ENCODE data around the gene KLHL22. TPM values are rescaled to one million over a fixed set of nuclear protein-coding genes. Genes with fewer than 3 reads are reported as not detected.

KLHL22 gene
- total and polyA plus RNA-seq, 2 of the 8 experiments (the other 6 are each of a cell fraction or from before 2014, with no cell fraction given), result 9.4 to 16.2 TPM

DNA sequence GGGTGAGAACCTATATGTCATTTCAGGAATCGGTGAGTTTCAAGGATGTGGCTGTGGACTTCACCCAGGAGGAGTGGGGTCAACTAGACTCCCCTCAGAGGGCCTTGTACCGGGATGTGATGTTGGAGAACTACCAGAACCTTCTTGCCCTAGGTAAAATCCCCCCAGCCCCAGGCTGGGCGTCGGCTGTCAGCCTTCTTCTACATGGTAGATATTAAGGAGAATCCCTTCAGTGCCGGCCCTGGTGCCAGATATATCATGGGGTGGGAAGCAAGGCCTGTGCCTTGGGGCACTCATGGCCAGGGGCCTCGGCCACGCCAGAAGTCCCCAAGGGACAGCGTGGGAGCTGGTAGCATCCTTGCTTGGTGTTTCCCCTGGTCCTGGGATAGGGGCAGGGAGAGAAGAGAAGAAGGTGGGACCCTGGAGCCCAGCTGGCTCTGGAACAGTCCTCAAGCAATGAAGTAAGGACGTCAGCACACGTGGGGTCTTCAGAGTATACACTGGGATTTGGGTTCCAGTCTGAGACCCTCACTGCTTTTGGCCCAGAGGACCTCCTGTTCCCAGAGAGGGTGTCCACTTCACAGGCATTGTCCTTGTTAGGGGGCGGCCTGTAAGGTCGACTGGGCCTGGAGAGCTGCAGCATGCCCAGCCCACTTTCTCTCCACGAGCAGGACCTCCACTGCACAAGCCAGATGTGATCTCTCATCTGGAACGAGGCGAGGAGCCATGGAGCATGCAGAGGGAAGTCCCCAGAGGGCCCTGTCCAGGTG lies 94.8 kb downstream of the KLHL22 start:
- Histone ChIP-seq H3K4me1 (replicated peaks in 1 of 4; ENCODE audit: control insufficient read depth in 3 of 4, insufficient read depth in 4 of 4, low read length in 3 of 4) (no peaks in the 10 kb centered on the region), H3K4ac (replicated peaks; ENCODE audit: insufficient read length, low read depth, low read length) (no peak overlapping the region), H3K27me3 (replicated peaks in 1 of 4; ENCODE audit: control insufficient read depth in 3 of 4, extremely low read depth in 1 of 4, insufficient read depth in 3 of 4, low read length in 3 of 4) (no peaks in the 10 kb centered on the region), H2BK20ac (ENCODE audit: low read length) (no peak overlapping the region), H3K4me2 (ENCODE audit: insufficient read depth in 1 of 2, low read depth in 2 of 2, low read length in 2 of 2) (no peak overlapping the region), H3K9me3 (ENCODE audit: insufficient read depth in 2 of 2, low read depth in 1 of 2, low read length in 1 of 2) (no peaks in the 10 kb centered on the region), H3K79me2 (ENCODE audit: control insufficient read depth in 1 of 2, insufficient read depth in 2 of 2, low read length in 2 of 2) (peaks cover 0 to 39% of the 10 kb centered on the region in 2 experiments; a peak in 3 of 4 replicates), H3K14ac (ENCODE audit: insufficient read length) (no peak overlapping the region), H3K9ac (replicated peaks in 1 of 4; ENCODE audit: extremely low read depth in 1 of 4, low read depth in 3 of 4, low read length in 3 of 4) (no peak overlapping the region), H2AK5ac (ENCODE audit: low read depth, low read length) (no peak overlapping the region), H2BK120ac (replicated peaks; ENCODE audit: low read depth, low read length) (no peak overlapping the region), H2BK12ac (ENCODE audit: low read depth, low read length) (no peak overlapping the region), H3K18ac (ENCODE audit: extremely low read depth, low read length) (no peak overlapping the region), H4K91ac (replicated peaks; ENCODE audit: insufficient read length, low read length) (no peak overlapping the region), H3K23me2 (ENCODE audit: low read depth, low read length) (no peaks in the 10 kb centered on the region), H3K36me3 (ENCODE audit: control insufficient read depth in 2 of 4, insufficient read depth in 4 of 4, low read length in 3 of 4) (peaks cover 0 to 6% (median 2%) of the 10 kb centered on the region in 4 experiments; a peak in 5 of 8 replicates), H4K20me1 (replicated peaks in 1 of 2; ENCODE audit: control insufficient read depth in 1 of 2, insufficient read depth in 2 of 2, low read length in 2 of 2) (peaks cover 2 to 20% of the 10 kb centered on the region in 2 experiments), H3K56ac (replicated peaks; ENCODE audit: insufficient read length, low read depth, low read length) (no peak overlapping the region), H4K5ac (ENCODE audit: insufficient read length, low read depth, low read length) (no peak overlapping the region), H3K23ac (ENCODE audit: insufficient read length) (no peak overlapping the region), H2BK5ac (ENCODE audit: low read depth, low read length) (no peak overlapping the region), H4K8ac (ENCODE audit: extremely low read depth, insufficient read depth, low read length) (no peak overlapping the region), H2BK15ac (ENCODE audit: low read length) (no peak overlapping the region), H3K4me3 (ENCODE audit: extremely low read depth in 1 of 4, insufficient read depth in 2 of 4, low read depth in 3 of 4, low read length in 4 of 4) (no peak overlapping the region), H3K27ac (ENCODE audit: low read depth, low read length) (no peak overlapping the region), H2AFZ (ENCODE audit: low read length) (no peak overlapping the region), H3K79me1 (ENCODE audit: low read depth, low read length) (peaks cover 13% of the 10 kb centered on the region)
- DNase-seq (ENCODE audit: low read depth in 1 of 2, low spot score in 2 of 2) (no peak), FAIRE-seq (no peak)
- CTCF ChIA-PET (ENCODE audit: partially characterized antibody), result interaction anchor here (0.6 kb wide), 1 partner anchor 501 kb away, joined by 3 read pairs; no protein-coding TSS in a partner anchor
- POLR2A ChIA-PET (ENCODE audit: partially characterized antibody), result no interaction called here
- 88% methylated on average over 15 of the region's 15 CpGs; no CpG with 5 or more reads in 1 of the 2 experiments for WGBS, 2 experiments (ENCODE audit: extremely low coverage in 1 of 2, insufficient coverage in 1 of 2, insufficient read length in 1 of 2, insufficient replicate concordance in 2 of 2, low coverage in 1 of 2, low lambda C conversion rate in 2 of 2, missing lambda C conversion rate in 1 of 2)
- TF ChIP-seq SP1 (IDR thresholded peaks at IDR 0.05; ENCODE audit: low read depth, low read length) (no peak), BCL11A (IDR thresholded peaks at IDR 0.05; ENCODE audit: low read depth in 2 of 2, low read length in 2 of 2) (no peak), NRF1 (IDR thresholded peaks at IDR 0.05; ENCODE audit: low read depth, low read length) (no peak)

All from H1 (cell line).